HG03558 (cell line): Measurements from ENCODE around the gene E2F4.

Experiments used
- ATAC-seq: cut with Tn5 transposase; IDR thresholded peaks from one replicate; pipeline ENCODE4 v1.9.1; 2021; ENCODE audit warnings: moderate number of reproducible peaks; ENCODE audit not compliant: unreplicated experiment; ENCODE audit errors: extremely low read depth

E2F4 gene

GRCh38 chr16:67229906-67230808, 38.2 kb downstream of the E2F4 start:
- no peak for ATAC-seq

DNA sequence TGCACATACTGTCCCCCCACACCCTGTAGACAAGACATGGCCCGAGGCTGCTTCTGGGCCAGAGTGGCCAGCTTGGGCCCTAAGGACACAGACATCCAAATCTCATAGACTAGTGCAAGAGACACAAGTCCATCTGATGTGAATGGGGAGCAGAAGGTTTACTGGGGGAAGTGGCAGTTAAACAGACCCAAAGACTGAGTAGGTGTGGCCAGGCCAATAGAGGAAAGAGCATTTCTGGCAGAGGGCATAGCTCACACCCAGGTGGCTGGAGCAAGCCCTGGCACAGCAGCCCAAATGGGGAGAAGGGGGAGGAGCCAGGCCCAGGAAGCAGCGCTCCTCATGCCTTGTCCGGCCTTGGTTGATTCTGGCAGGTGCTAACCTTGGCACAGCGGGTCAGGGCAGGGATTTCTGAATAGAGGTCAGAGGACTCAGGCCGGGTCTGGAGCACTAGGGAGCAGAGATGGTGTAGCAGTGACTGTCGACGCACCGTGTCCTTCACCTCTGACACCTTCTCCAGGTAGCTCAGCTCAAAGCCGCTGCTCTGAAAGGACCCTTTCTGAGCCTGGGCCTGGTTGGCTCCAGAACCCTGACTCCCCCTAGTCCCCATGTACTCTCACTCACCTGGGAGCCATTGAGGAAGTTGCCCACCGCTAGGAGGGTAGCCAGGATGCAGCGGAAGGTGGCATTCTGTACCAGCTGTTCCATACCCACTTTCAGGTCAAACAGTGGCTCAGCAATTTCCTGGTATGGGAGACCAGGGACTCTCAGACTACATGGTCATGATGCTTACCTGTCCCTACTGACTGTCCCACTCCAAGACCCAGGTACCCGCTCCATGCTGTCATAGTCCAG, 39.1 kb downstream of the E2F4 start:
- no peak for ATAC-seq

- ATAC-seq, result no peak
Observed at GRCh38 chr16:67233596-67233995, 41.6 kb downstream of the E2F4 start.

- ATAC-seq, result no peak
Observed at GRCh38 chr16:67234180-67234597, 42.2 kb downstream of the E2F4 start.

GRCh38 chr16:67235816-67236562, 44.0 kb downstream of the E2F4 start:
- no peak for ATAC-seq

- no peak for ATAC-seq
Observed at GRCh38 chr16:67236563-67237395, 44.8 kb downstream of the E2F4 start.

GRCh38 chr16:67237396-67238277, 45.7 kb downstream of the E2F4 start:
- ATAC-seq, result no peak

GRCh38 chr16:67238278-67238575, 46.3 kb downstream of the E2F4 start:
- ATAC-seq, result no peak

DNA sequence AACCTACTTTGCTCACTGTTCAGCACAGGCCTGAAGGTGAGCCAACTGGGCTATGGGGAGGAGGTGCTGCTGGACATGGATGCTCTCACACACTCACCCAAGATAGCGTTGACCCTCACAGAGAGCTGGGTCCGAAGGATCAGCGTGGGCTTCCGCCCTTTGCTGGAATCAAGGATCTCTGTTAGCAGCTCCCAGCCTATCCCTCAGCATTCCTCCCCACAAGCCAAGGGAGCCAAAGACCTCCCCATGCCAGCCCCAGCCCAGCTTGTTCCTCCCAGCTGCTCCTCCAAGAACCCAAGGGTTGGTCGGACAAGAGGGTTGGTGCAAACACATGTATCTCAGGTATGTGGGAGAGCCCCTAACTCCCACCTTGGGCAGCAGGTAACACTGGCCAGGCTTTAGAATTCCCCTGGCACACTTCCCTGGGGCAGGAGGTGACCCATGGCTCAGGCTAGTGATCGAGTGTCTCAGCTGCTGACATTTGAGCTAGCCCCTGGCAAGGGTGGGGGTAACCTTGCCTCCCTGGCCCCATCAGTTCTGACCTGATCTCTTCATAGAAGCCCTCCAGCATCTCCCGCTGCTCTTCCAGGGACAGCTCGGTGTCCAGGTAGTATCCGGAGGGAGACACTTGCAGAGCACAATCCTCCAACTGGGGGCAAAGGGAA, 47.0 kb downstream of the E2F4 start:
- no peak for ATAC-seq

- ATAC-seq, result no peak
Observed at GRCh38 chr16:67240506-67240905, 48.6 kb downstream of the E2F4 start.

DNA sequence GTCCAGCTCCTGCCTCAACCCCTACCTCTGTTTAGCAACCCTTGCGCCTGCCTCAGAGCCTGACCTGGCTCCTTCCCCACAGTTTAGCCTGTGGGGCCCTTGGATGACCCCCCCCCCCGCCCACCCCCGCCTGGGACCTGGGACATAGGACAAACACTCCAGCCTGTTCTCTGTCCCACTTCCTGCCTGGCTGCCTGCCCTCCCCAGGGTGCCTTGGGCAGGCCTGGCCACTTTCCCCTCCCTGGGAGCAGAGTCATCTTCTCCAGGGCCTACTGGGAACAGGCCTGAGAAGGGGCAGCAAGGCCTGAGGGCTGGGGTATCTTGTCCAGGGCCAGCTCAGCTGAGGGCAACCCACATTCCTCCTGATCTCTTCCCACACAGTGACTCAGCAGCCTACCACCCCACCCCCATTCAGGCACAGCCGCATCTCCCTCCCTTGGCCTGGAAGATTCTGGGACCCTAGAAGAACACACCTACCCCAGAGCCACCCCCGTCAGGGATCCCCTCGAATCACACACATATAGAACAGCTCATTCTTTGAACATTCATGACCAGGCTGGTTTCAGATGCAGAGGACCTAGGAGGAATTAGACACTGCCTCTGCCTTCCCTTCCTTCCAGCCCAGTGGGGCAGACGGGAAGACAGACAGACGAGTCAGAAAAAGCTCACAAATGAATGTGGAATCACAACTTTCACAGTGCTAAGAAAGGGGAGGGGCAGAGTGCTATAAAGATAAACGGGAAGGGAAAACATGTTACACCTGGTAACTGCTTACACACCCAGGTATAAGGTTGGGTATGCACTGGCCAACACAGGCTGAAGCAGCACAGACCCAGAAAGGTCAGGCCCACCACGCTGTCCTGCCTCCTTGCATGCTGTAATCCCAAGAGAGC, 49.3 kb downstream of the E2F4 start:
- no peak for ATAC-seq

DNA sequence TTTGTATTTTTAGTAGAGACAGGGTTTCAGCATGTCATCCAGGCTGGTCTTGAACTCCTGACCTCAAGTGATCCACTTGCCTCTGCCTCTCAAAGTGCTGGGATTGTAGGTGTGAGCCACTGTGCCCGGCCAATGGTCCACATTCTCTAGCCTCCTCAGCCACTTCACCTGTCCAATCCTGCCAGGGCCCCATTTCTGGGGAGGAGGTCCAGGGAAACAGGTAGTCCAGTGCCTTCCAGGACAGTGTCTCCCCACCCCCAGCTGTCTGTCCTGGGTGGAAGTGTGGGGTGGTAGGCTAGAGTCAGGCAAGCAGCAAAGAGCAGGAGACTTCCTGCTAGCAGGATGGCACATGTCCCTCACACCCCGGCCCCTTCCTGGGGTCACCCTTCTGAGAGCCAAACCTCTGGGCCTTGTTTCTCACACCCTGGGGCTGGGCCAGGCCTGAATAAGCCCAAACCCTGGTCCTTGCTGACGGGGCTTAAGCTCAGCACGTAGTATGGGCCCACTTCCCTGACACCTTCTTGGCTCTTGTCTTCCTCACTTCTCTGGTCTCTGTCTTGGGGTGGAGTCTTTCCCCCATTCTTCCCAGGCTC, 50.3 kb downstream of the E2F4 start:
- ATAC-seq, result no peak

DNA sequence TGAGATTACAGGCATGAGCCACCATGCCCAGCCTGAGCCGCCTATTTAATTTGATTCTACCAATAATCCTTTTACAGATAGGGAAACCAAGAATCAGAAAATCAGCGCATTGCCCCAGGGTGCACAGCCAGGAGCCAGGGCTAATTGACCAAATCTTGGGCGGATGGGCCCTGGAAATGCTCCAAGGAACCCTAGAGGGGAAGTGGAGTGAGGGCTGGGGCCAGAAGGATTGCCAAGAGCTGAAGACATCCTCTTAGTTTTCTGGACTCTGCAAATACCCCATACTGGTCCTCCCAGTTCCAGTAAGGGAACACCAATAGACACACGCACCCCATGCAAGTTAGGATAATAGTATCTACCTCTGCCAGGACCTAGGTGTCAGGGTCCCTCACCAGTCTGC, 51.5 kb downstream of the E2F4 start:
- no peak for ATAC-seq

DNA sequence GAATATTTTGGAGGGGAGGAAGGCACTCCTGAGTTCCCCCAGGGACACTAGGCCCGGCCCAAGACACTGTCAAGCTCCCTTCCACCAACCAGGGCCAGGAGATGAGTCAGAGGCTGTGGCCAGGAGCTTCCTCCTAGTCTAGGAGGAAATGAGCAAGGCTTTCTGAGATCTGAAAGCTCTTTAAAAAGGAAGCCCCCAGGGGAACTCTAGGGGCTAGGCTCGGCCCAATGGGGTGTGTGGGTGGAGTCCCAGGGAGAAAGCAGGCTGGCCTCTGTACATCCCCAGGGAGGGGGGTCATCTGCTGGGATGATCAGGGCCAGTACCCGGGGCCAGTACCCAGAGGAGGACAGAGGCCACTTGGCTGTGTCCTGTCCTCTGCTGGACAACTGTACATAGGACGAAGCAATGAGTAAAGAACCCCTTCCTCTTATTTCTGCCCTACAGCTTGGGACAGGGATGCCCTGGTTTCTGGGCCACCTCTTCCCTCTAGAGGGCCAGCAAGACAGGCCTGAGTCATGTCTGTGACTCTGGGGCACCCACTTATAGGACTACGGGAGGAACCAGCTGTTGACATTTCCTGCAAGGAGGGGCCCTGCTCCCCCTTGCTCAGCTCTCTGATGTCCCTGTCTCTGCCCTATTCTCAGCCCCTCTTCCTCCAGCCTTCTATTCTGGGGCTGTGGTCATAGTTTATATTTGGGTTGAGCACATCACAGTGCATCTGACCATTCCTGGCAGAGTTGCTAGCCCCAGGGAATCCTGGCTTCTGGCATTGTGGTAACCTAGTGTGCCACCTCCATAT, 52.6 kb downstream of the E2F4 start:
- peak; percentile 36 for ATAC-seq

DNA sequence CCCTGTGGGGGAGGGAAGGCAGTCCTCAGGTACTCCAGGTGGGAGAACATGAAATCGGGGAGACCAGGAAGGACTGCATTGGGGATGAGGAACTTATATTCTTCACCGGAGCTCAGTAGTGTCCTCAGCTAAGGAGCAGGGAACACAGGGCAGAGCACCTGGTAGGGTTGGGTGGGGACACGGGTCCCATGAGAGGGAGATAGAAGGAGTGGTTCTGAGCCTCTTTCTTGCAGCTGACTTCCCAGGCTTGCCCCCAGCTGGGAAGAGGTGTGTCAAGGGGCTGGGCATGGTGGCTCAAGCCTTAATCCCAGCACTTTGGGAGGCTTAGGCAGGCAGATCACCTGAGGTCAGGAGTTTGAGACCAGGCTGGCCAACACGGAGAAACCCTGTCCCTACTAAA, 53.2 kb downstream of the E2F4 start:
- no peak for ATAC-seq

GRCh38 chr16:67245674-67246080, 53.7 kb downstream of the E2F4 start:
- ATAC-seq, result no peak
